Astrocyte (in vitro differentiated cells and primary cell): ENCODE results near the gene RUVBL2. TPM values are rescaled to one million over a fixed set of nuclear protein-coding genes. Genes with fewer than 3 reads are reported as not detected.
A peak's percentile ranks its signal among the peaks of the same experiment; 100 is the strongest.

Source experiments
- DNase-seq: peaks from one replicate; pipeline ENCODE4 v3.0.0-alpha.2; 2010; ENCODE audit warnings: low read depth
- FAIRE-seq: peaks from 2 replicates; lab custom pipeline; 2011; peaks lifted over from hg19 to GRCh38; lab: Jason Lieb, UNC
- H2AFZ ChIP-seq: 2 replicates; pipeline ENCODE4 v1.6.0; 2012; ENCODE audit warnings: low read depth, low read length, inconsistent platforms
- H3K27ac ChIP-seq: 2 replicates; pipeline ENCODE4 v1.5.1; 2011; ENCODE audit warnings: low read depth, low read length, inconsistent platforms
- H3K27me3 ChIP-seq: 2 replicates; pipeline ENCODE4 v1.6.0; 2011; ENCODE audit warnings: low read length, inconsistent platforms; ENCODE audit not compliant: insufficient read depth
- H3K36me3 ChIP-seq: 2 replicates; pipeline ENCODE4 v1.5.1; 2011; ENCODE audit warnings: low read length, inconsistent platforms; ENCODE audit not compliant: insufficient read depth
- H3K4me1 ChIP-seq: 2 replicates; pipeline ENCODE4 v1.5.1; 2011; ENCODE audit warnings: low read length, inconsistent platforms; ENCODE audit not compliant: insufficient read depth
- H3K4me2 ChIP-seq: 2 replicates; pipeline ENCODE4 v1.6.0; 2012; ENCODE audit warnings: low read length, inconsistent platforms
- H3K4me3 ChIP-seq: 2 replicates; pipeline ENCODE4 v1.5.1; 2011; ENCODE audit warnings: low read depth, mild to moderate bottlenecking, low read length, inconsistent platforms; ENCODE audit not compliant: insufficient read depth
- H3K79me2 ChIP-seq: 2 replicates; pipeline ENCODE4 v1.6.0; 2012; ENCODE audit warnings: mild to moderate bottlenecking, low read length, inconsistent platforms; ENCODE audit not compliant: insufficient read depth
- H3K9ac ChIP-seq: 2 replicates; pipeline ENCODE4 v1.6.0; 2012; ENCODE audit warnings: mild to moderate bottlenecking, low read length, inconsistent platforms
- H3K9me3 ChIP-seq: 2 replicates; pipeline ENCODE4 v1.5.1; 2012; ENCODE audit warnings: low read depth, mild to moderate bottlenecking, low read length, inconsistent platforms; ENCODE audit not compliant: insufficient read depth
- H4K20me1 ChIP-seq: 2 replicates; pipeline ENCODE4 v1.6.0; 2012; ENCODE audit warnings: low read length, inconsistent platforms; ENCODE audit not compliant: insufficient read depth
- H3K27ac Mint-ChIP-seq: one replicate; pipeline ENCODE4 v1.8.0; 2021; ENCODE audit warnings: mild to moderate bottlenecking, mixed read lengths; ENCODE audit not compliant: unreplicated experiment
- H3K27me3 Mint-ChIP-seq: one replicate; pipeline ENCODE4 v1.8.0; 2021; ENCODE audit warnings: low read depth, mixed read lengths; ENCODE audit not compliant: unreplicated experiment
- H3K36me3 Mint-ChIP-seq: one replicate; pipeline ENCODE4 v1.8.0; 2021; ENCODE audit warnings: low read depth, mixed read lengths; ENCODE audit not compliant: unreplicated experiment
- H3K4me1 Mint-ChIP-seq: one replicate; pipeline ENCODE4 v1.8.0; 2021; ENCODE audit warnings: low read depth, mixed read lengths; ENCODE audit not compliant: unreplicated experiment
- H3K4me3 Mint-ChIP-seq: one replicate; pipeline ENCODE4 v1.8.0; 2021; ENCODE audit warnings: mild to moderate bottlenecking, moderate library complexity, mixed read lengths; ENCODE audit not compliant: unreplicated experiment
- H3K9me3 Mint-ChIP-seq: one replicate; pipeline ENCODE4 v1.8.0; 2021; ENCODE audit warnings: mild to moderate bottlenecking, mixed read lengths; ENCODE audit not compliant: unreplicated experiment
- CTCF ChIP-seq: IDR thresholded peaks from 2 replicates; pipeline ENCODE4 v1.5.1; 2011; ENCODE audit warnings: low read depth, mild to moderate bottlenecking, inconsistent platforms, low read length, moderate library complexity; ENCODE audit not compliant: insufficient read depth
- EZH2 ChIP-seq: IDR thresholded peaks from 2 replicates; pipeline ENCODE4 v1.6.1; 2012; ENCODE audit warnings: mild to moderate bottlenecking, low read length, inconsistent platforms; ENCODE audit not compliant: insufficient read depth
- total RNA-seq: library from RNA; stranded (reverse); gene quantifications from 2 replicates; pipeline ENCODE4 v1.2.1, GENCODE V29; 2021

Gene RUVBL2
- total RNA-seq, 1 donor from 2014 or later, result 106 TPM

GRCh38 chr19:48988860-48989259 lies 4.8 kb upstream of the RUVBL2 start:
- Mint-ChIP-seq H3K4me3 (no peak overlapping the region), H3K36me3 (peaks cover 15% of the 10 kb centered on the region), H3K4me1 (peaks cover 14% of the 10 kb centered on the region), H3K9me3 (peaks cover 2% of the 10 kb centered on the region), H3K27me3 (no peaks in the 10 kb centered on the region), H3K27ac (no peak overlapping the region)
- H2AFZ ChIP-seq, result no peak overlapping the region
- no peak for DNase-seq
- no peaks in the 10 kb centered on the region for H3K27me3 ChIP-seq
- peaks cover 13% of the 10 kb centered on the region for H3K4me1 ChIP-seq
- FAIRE-seq, result no peak
- H4K20me1 ChIP-seq, result peaks cover 27% of the 10 kb centered on the region
- H3K36me3 ChIP-seq, result peaks cover 9% of the 10 kb centered on the region
- H3K79me2 ChIP-seq, result peaks cover 33% of the 10 kb centered on the region
- no peak overlapping the region for H3K4me2 ChIP-seq
- TF ChIP-seq CTCF, result no peak
- no peak for TF ChIP-seq EZH2
- H3K9me3 ChIP-seq, result no peaks in the 10 kb centered on the region
- no peak overlapping the region for H3K27ac ChIP-seq
- H3K9ac ChIP-seq, result no peak overlapping the region
- H3K4me3 ChIP-seq, result no peak overlapping the region

GRCh38 chr19:48989701-48990291 lies 3.9 kb upstream of the RUVBL2 start:
- H3K4me1 Mint-ChIP-seq, result peaks cover 18% of the 10 kb centered on the region
- Histone ChIP-seq H3K36me3 (peaks cover 9% of the 10 kb centered on the region), H3K79me2 (peaks cover 43% of the 10 kb centered on the region), H3K4me3 (no peak overlapping the region), H3K9ac (no peak overlapping the region), H4K20me1 (peaks cover 27% of the 10 kb centered on the region), H3K4me2 (peak overlapping the region; percentile 28), H2AFZ (no peak overlapping the region), H3K4me1 (peaks cover 20% of the 10 kb centered on the region), H3K27me3 (no peaks in the 10 kb centered on the region), H3K27ac (no peak overlapping the region), H3K9me3 (no peaks in the 10 kb centered on the region)
- H3K27ac Mint-ChIP-seq, result no peak overlapping the region
- DNase-seq (no peak), FAIRE-seq (no peak)
- H3K36me3 Mint-ChIP-seq, result peaks cover 15% of the 10 kb centered on the region
- H3K9me3 Mint-ChIP-seq, result peaks cover 2% of the 10 kb centered on the region
- TF ChIP-seq CTCF, result no peak
- no peak for TF ChIP-seq EZH2
- peak overlapping the region; percentile 79 for H3K4me3 Mint-ChIP-seq
- H3K27me3 Mint-ChIP-seq, result no peaks in the 10 kb centered on the region

- Histone ChIP-seq H3K9ac (no peak overlapping the region), H3K27ac (no peak overlapping the region), H3K9me3 (no peaks in the 10 kb centered on the region), H2AFZ (no peak overlapping the region), H4K20me1 (peaks cover 31% of the 10 kb centered on the region), H3K36me3 (peaks cover 5% of the 10 kb centered on the region), H3K27me3 (no peaks in the 10 kb centered on the region), H3K79me2 (peaks cover 49% of the 10 kb centered on the region), H3K4me1 (peaks cover 23% of the 10 kb centered on the region), H3K4me2 (peak overlapping the region; percentile 28), H3K4me3 (no peak overlapping the region)
- Mint-ChIP-seq H3K27ac (no peak overlapping the region), H3K4me1 (peaks cover 24% of the 10 kb centered on the region), H3K9me3 (peaks cover 2% of the 10 kb centered on the region), H3K27me3 (no peaks in the 10 kb centered on the region), H3K36me3 (peaks cover 9% of the 10 kb centered on the region), H3K4me3 (peak overlapping the region; percentile 79)
- TF ChIP-seq CTCF, result no peak
- TF ChIP-seq EZH2, result no peak
- DNase-seq (no peak), FAIRE-seq (no peak)
Observed at GRCh38 chr19:48990400-48990799, 3.3 kb upstream of the RUVBL2 start.
